K562 (cell line): ENCODE results near the gene TCHP.

Experiments
- CREM ChIP-seq: IDR thresholded peaks from 2 replicates; pipeline ENCODE4 v1.6.1; 2014; ENCODE audit warnings: antibody characterized with exemption, low read depth
- CSDE1 ChIP-seq, 2 experiments: fragments of 450-650 bp; IDR thresholded peaks; 2 replicates each; pipeline ENCODE4 v1.6.1; 2016; ENCODE audit warnings: mild to moderate bottlenecking in 1 of 2
- EZH2 ChIP-seq: IDR thresholded peaks from 2 replicates; pipeline ENCODE4 v1.6.1; 2012; ENCODE audit warnings: low read depth, mild to moderate bottlenecking, inconsistent platforms, low read length, borderline replicate concordance
- FOXM1 ChIP-seq, 2 experiments: fragments of 450-650 bp in 1 of 2; sonication (generic) in 1 of 2; formaldehyde crosslinking in 1 of 2; IDR thresholded peaks; 2 replicates each; pipeline versions ENCODE4 v1.6.1 to v1.9.0; 2017 to 2022; ENCODE audit warnings: low read depth in 2 of 2, mild to moderate bottlenecking in 2 of 2, missing genetic modification reagents in 1 of 2, moderate library complexity in 1 of 2
- KDM1A ChIP-seq, 2 experiments: fragments of 450-650 bp; IDR thresholded peaks; 2 replicates each; pipeline ENCODE4 v1.6.1; 2016; ENCODE audit warnings: mild to moderate bottlenecking in 2 of 2
- KDM4B ChIP-seq, 2 experiments: fragments of 450-650 bp in 1 of 2; sonication (generic) in 1 of 2; IDR thresholded peaks; 2 replicates each; pipeline ENCODE4 v1.6.1; 2016 to 2017; ENCODE audit warnings: borderline replicate concordance in 2 of 2, antibody characterized with exemption in 1 of 2, low read depth in 1 of 2, mild to moderate bottlenecking in 1 of 2
- MYC ChIP-seq, 2 experiments: fragments of 250-450 bp in 1 of 2; sonication (Bioruptor Pico) in 1 of 2; IDR thresholded peaks; 2 replicates each; pipeline versions ENCODE4 v1.5.1 to v1.6.1; 2012 to 2021; ENCODE audit warnings: low read depth in 2 of 2, borderline replicate concordance in 1 of 2, improper control_type of control experiment in 1 of 2, low read length in 1 of 2, mild to moderate bottlenecking in 1 of 2, moderate library complexity in 1 of 2
- SETDB1 ChIP-seq: IDR thresholded peaks from one replicate; pipeline ENCODE4 v1.6.1; 2012; ENCODE audit warnings: low read length, control low read depth, inconsistent platforms
- ZBTB1 ChIP-seq: sonication (generic); formaldehyde crosslinking; IDR thresholded peaks from 2 replicates; pipeline ENCODE4 v1.8.1; 2023; ENCODE audit warnings: missing genetic modification reagents, low read depth, mild to moderate bottlenecking, borderline replicate concordance
- ZNF12 ChIP-seq: sonication (generic); formaldehyde crosslinking; IDR thresholded peaks from 2 replicates; pipeline ENCODE4 v1.4.0; 2020; ENCODE audit warnings: mild to moderate bottlenecking, missing genetic modification reagents
- ZNF696 ChIP-seq: fragments of 250-450 bp; sonication (Bioruptor Pico); conservative IDR thresholded peaks from 2 replicates; pipeline ENCODE4 v1.4.0; 2020; ENCODE audit warnings: mild to moderate bottlenecking, moderate library complexity
- TF ChIP-seq, protein P1 (sequence below): sonication (generic); formaldehyde crosslinking; IDR thresholded peaks from 2 replicates; pipeline ENCODE4 v1.8.0; 2022; ENCODE audit warnings: missing genetic modification reagents, mild to moderate bottlenecking, borderline replicate concordance
- TF ChIP-seq, protein P2 (sequence below), 2 experiments: fragments of 450-650 bp; formaldehyde crosslinking in 1 of 2; IDR thresholded peaks; 2 replicates each; pipeline versions ENCODE4 v1.4.0 to v1.6.1; 2014 to 2020; ENCODE audit warnings: mild to moderate bottlenecking in 2 of 2, borderline replicate concordance in 1 of 2, low read depth in 1 of 2

DNA sequence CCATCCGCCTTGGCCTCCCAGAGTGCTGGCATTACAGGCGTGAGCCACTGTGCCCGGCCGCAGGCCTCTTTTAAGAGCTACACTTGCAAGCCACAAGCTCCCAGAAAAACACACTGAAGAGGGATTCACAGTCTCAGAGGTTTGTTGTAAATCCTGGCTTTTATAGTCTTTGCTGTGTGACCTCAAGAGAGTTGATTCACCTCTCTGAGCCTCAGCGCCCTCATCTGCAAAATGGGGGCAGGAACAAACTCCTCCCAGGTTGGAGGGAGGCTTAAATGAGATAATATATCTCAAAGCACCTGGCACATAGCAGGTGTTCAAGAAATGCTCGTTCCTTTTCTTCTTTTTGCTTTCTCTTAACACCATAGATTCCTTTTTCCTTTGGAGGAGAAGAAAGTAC is 3.9 kb upstream of the TCHP start:
- TF ChIP-seq KDM4B (IDR thresholded peaks at IDR 0.05; ENCODE audit: borderline replicate concordance in 2 of 2, low read depth in 1 of 2): no peak
- TF ChIP-seq, protein P1, sequence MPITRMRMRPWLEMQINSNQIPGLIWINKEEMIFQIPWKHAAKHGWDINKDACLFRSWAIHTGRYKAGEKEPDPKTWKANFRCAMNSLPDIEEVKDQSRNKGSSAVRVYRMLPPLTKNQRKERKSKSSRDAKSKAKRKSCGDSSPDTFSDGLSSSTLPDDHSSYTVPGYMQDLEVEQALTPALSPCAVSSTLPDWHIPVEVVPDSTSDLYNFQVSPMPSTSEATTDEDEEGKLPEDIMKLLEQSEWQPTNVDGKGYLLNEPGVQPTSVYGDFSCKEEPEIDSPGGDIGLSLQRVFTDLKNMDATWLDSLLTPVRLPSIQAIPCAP: no peak
- no peak for TF ChIP-seq EZH2
- peak; percentile 52 to 69 for TF ChIP-seq KDM1A (IDR thresholded peaks at IDR 0.05)
- TF ChIP-seq FOXM1 (IDR thresholded peaks at IDR 0.05; ENCODE audit: low read depth): no peak
- TF ChIP-seq FOXM1 (CRISPR knock-in tag; IDR thresholded peaks at IDR 0.05; ENCODE audit: low read depth): no peak
- no peak for TF ChIP-seq ZBTB1 (CRISPR knock-in tag)
- TF ChIP-seq, protein P2, sequence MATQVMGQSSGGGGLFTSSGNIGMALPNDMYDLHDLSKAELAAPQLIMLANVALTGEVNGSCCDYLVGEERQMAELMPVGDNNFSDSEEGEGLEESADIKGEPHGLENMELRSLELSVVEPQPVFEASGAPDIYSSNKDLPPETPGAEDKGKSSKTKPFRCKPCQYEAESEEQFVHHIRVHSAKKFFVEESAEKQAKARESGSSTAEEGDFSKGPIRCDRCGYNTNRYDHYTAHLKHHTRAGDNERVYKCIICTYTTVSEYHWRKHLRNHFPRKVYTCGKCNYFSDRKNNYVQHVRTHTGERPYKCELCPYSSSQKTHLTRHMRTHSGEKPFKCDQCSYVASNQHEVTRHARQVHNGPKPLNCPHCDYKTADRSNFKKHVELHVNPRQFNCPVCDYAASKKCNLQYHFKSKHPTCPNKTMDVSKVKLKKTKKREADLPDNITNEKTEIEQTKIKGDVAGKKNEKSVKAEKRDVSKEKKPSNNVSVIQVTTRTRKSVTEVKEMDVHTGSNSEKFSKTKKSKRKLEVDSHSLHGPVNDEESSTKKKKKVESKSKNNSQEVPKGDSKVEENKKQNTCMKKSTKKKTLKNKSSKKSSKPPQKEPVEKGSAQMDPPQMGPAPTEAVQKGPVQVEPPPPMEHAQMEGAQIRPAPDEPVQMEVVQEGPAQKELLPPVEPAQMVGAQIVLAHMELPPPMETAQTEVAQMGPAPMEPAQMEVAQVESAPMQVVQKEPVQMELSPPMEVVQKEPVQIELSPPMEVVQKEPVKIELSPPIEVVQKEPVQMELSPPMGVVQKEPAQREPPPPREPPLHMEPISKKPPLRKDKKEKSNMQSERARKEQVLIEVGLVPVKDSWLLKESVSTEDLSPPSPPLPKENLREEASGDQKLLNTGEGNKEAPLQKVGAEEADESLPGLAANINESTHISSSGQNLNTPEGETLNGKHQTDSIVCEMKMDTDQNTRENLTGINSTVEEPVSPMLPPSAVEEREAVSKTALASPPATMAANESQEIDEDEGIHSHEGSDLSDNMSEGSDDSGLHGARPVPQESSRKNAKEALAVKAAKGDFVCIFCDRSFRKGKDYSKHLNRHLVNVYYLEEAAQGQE (IDR thresholded peaks at IDR 0.05; ENCODE audit: borderline replicate concordance): no peak
- TF ChIP-seq, protein P2 (CRISPR knock-in tag; IDR thresholded peaks at IDR 0.05; ENCODE audit: low read depth): no peak
- no peak for TF ChIP-seq SETDB1
- no peak for TF ChIP-seq CREM
- no peak for TF ChIP-seq ZNF696 (CRISPR knock-in tag)
- no peak for TF ChIP-seq MYC (IDR thresholded peaks at IDR 0.05; ENCODE audit: low read depth, low read length)
- no peak for TF ChIP-seq MYC (CRISPR knock-in tag; IDR thresholded peaks at IDR 0.05; ENCODE audit: borderline replicate concordance, low read depth)
- TF ChIP-seq ZNF12 (CRISPR knock-in tag): no peak
- TF ChIP-seq CSDE1 (IDR thresholded peaks at IDR 0.05): no peak
